Stimulated activated effector memory CD8-positive, alpha-beta T cell treated with anti-CD3 and anti-CD28 coated beads, Interleukin-12 subunit alpha, Interleukin-12 subunit beta, amount 100 ng/mL, for 72 hours (primary cell): ENCODE results near the gene GPATCH4.
"Not testable (repeated sequence)": the region's sequence is repeated elsewhere in the genome, so short reads cannot be mapped to it uniquely, and the experiment has no call there.

Experiments used
- ATAC-seq: fragments of 150-1000 bp; cut with Tn5 transposase; 2 replicates; pipeline ENCODE4 v1.10.0; 2021
- DNase-seq, 2 donors: peaks; one replicate each; pipeline ENCODE4 v3.0.0; 2021 to 2022; ENCODE audit warnings: low spot score in 2 of 2
- H3K27ac Mint-ChIP-seq: one replicate; pipeline ENCODE4 v1.8.0; 2022; ENCODE audit warnings: mild to moderate bottlenecking, mixed read lengths
- H3K36me3 Mint-ChIP-seq: one replicate; pipeline ENCODE4 v1.8.0; 2022; ENCODE audit warnings: mild to moderate bottlenecking, mixed read lengths
- H3K4me1 Mint-ChIP-seq: one replicate; pipeline ENCODE4 v1.8.0; 2022; ENCODE audit warnings: mixed read lengths
- H3K4me3 Mint-ChIP-seq: one replicate; pipeline ENCODE4 v1.8.0; 2022; ENCODE audit warnings: mild to moderate bottlenecking, mixed read lengths
- H3K9me3 Mint-ChIP-seq: one replicate; pipeline ENCODE4 v1.8.0; 2022; ENCODE audit warnings: mixed read lengths

The GPATCH4 gene

DNA sequence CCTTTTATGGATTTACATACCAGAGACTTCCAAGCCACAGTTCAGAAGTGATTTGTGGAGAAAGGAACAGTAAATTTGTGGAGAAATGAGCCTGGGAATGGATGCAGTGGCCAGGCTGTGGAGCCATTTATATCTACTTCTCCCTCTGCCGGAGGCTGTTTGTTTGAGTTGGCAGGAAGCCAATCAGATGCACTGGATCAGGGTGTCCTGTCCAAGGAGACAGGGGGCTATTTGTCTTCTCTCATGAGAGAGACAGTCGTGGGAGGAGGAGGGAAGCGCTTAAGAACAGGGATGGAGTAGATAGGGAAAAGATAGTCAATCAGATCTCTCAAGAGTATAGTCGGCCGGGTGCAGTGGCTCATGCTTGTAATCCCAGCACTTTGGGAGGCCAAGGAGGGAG lies 15.2 kb upstream of the GPATCH4 start:
- Mint-ChIP-seq H3K27ac (no peak overlapping the region), H3K9me3 (no peaks in the 10 kb centered on the region), H3K4me1 (no peaks in the 10 kb centered on the region), H3K36me3 (no peaks in the 10 kb centered on the region), H3K4me3 (no peak overlapping the region)
- ATAC-seq (no peak), DNase-seq (no peak)

DNA sequence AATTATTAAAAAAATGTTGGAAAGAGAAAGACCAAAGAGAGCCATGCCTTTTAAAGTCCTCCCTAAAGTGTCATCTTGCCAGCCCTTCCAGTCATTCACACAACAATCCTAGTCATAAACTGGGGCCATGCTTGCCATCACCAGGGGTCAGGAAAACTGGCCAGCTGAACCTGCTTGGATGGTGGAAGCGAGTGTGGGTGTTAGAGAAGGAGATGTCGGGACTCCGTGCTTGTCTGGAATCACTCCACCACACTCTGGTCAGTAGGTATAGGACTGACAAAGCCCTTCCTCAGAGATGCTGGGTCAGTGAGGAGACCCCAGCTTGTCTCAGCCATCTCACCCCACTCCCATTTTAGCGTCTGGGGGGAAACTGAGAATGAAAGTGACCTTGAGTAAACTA lies 14.7 kb upstream of the GPATCH4 start:
- H3K36me3 Mint-ChIP-seq: no peaks in the 10 kb centered on the region
- ATAC-seq: no peak
- DNase-seq: no peak
- H3K4me1 Mint-ChIP-seq: no peaks in the 10 kb centered on the region
- H3K4me3 Mint-ChIP-seq: no peak overlapping the region
- H3K27ac Mint-ChIP-seq: no peak overlapping the region
- H3K9me3 Mint-ChIP-seq: no peaks in the 10 kb centered on the region

DNA sequence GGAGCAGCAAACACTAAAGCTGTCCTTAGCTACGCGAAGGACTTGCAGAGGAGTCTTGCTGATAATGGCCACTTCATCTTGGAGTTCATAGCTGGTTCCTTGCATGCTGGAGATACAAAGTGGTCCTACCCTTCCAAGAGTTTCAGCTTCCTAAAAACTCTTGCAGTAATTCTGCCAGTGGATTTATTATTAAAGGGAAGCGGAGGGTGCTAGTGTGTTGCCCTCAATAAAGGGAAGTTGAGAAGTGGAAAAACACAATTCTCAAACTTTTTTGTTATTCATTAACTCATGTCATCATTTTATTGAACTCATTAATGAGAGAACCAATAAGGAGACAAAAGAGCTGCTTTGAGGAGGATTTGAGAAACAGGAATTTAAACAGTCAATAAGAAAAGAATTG lies 11.4 kb upstream of the GPATCH4 start:
- Mint-ChIP-seq H3K4me3 (no peak overlapping the region), H3K27ac (no peak overlapping the region), H3K36me3 (no peaks in the 10 kb centered on the region), H3K4me1 (peaks cover 8% of the 10 kb centered on the region), H3K9me3 (no peaks in the 10 kb centered on the region)
- ATAC-seq: no peak
- DNase-seq: no peak

DNA sequence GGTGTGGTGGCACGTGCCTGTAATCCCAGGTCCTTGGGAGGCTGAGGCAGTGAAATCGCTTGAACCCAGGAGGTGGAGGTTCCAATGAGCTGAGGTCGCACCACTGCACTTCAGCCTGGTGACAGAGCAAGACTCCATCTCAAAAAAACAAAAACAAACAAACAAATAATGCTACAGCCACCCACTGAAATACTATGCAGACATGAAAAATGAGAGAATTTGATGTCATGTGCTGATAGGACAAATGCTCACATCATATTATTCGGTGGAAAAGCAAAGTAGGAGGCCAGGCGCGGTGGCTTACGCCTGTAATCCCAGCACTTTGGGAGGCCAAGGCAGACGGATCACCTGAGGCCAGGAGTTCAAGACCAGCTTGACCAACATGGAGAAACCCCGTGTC lies 8.8 kb upstream of the GPATCH4 start:
- not testable (repeated sequence) for H3K9me3 Mint-ChIP-seq, ATAC-seq, DNase-seq, H3K4me3 Mint-ChIP-seq, H3K27ac Mint-ChIP-seq, H3K4me1 Mint-ChIP-seq, H3K36me3 Mint-ChIP-seq

DNA sequence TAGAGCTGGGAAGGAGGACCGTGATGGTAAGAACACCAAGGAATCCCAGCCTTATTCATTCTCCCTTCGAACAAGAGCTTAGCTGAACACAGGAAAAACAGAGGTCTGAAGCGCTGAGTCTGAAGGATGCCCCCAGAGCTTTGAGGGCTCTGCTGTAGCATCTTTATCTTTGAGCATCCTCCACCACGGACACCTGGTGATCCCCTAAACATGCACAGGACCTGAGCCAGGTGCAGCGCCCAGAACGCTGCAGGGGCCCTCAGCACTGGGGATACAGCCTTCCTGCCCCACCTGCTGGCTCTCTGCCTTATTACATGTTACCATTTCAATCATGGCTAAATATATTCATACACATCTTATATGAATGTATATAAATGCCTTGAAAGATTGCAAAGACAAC lies 7.7 kb upstream of the GPATCH4 start:
- Mint-ChIP-seq H3K27ac (no peak overlapping the region), H3K36me3 (no peaks in the 10 kb centered on the region), H3K9me3 (no peaks in the 10 kb centered on the region), H3K4me1 (peaks cover 8% of the 10 kb centered on the region), H3K4me3 (no peak overlapping the region)
- ATAC-seq (peak; percentile 85), DNase-seq (peak in 1 of 2 donors; percentile 74)

- DNase-seq: peak in 1 of 2 donors; percentile 76
- H3K36me3 Mint-ChIP-seq: no peaks in the 10 kb centered on the region
- no peak overlapping the region for H3K27ac Mint-ChIP-seq
- H3K9me3 Mint-ChIP-seq: no peaks in the 10 kb centered on the region
- no peak overlapping the region for H3K4me3 Mint-ChIP-seq
- peak; percentile 98 for ATAC-seq
- H3K4me1 Mint-ChIP-seq: peaks cover 8% of the 10 kb centered on the region
Measured at GRCh38 chr1:156608036-156608674, 6.9 kb upstream of the GPATCH4 start.

GRCh38 chr1:156607344-156607743 lies 6.1 kb upstream of the GPATCH4 start:
- not testable (repeated sequence) for DNase-seq, H3K9me3 Mint-ChIP-seq, ATAC-seq, H3K4me3 Mint-ChIP-seq, H3K27ac Mint-ChIP-seq, H3K36me3 Mint-ChIP-seq
- H3K4me1 Mint-ChIP-seq: peaks cover 10% of the 10 kb centered on the region

GRCh38 chr1:156602557-156602993 lies 1.3 kb upstream of the GPATCH4 start:
- peaks cover 41% of the 10 kb centered on the region for H3K36me3 Mint-ChIP-seq
- DNase-seq: no peak
- peaks cover 33% of the 10 kb centered on the region for H3K4me1 Mint-ChIP-seq
- no peak for ATAC-seq
- peak overlapping the region; percentile 98 for H3K27ac Mint-ChIP-seq
- H3K9me3 Mint-ChIP-seq: no peaks in the 10 kb centered on the region
- H3K4me3 Mint-ChIP-seq: peak overlapping the region; percentile 95

- Mint-ChIP-seq H3K4me3 (peak overlapping the region; percentile 95), H3K9me3 (no peaks in the 10 kb centered on the region), H3K4me1 (peaks cover 35% of the 10 kb centered on the region), H3K36me3 (peaks cover 48% of the 10 kb centered on the region), H3K27ac (peak overlapping the region; percentile 98)
- DNase-seq (no peak), ATAC-seq (peak; percentile 15)
Measured at GRCh38 chr1:156601892-156602291, 613 bp upstream of the GPATCH4 start.

DNA sequence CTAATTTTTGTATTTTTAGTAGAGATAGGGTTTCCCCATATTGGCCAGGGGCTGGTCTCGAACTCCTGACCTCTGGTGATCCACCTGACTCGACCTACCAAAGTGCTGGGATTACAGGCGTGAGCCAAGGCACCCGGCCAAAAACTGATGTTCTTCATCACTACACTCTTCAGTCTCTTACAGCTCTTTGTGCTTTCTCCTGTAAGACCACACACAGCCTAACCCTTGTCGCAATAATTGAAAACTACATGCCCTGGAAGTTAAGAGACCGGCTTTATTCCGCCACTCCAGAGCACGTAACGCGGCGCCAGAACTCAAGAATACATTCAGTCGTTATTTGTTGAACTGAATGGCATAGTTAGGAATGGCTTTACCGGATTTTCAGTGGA lies 552 bp downstream of the GPATCH4 start:
- Mint-ChIP-seq H3K36me3 (peaks cover 60% of the 10 kb centered on the region), H3K9me3 (no peaks in the 10 kb centered on the region), H3K4me3 (peak overlapping the region; percentile 95), H3K27ac (peak overlapping the region; percentile 98), H3K4me1 (peaks cover 40% of the 10 kb centered on the region)
- DNase-seq (no peak), ATAC-seq (peak; percentile 4)

GRCh38 chr1:156599811-156600210 lies 1.5 kb downstream of the GPATCH4 start:
- no peaks in the 10 kb centered on the region for H3K9me3 Mint-ChIP-seq
- DNase-seq (no peak), ATAC-seq (peak; percentile 72)
- H3K4me1 Mint-ChIP-seq: peaks cover 49% of the 10 kb centered on the region
- no peak overlapping the region for H3K27ac Mint-ChIP-seq
- H3K36me3 Mint-ChIP-seq: peaks cover 69% of the 10 kb centered on the region
- H3K4me3 Mint-ChIP-seq: peak overlapping the region; percentile 95

DNA sequence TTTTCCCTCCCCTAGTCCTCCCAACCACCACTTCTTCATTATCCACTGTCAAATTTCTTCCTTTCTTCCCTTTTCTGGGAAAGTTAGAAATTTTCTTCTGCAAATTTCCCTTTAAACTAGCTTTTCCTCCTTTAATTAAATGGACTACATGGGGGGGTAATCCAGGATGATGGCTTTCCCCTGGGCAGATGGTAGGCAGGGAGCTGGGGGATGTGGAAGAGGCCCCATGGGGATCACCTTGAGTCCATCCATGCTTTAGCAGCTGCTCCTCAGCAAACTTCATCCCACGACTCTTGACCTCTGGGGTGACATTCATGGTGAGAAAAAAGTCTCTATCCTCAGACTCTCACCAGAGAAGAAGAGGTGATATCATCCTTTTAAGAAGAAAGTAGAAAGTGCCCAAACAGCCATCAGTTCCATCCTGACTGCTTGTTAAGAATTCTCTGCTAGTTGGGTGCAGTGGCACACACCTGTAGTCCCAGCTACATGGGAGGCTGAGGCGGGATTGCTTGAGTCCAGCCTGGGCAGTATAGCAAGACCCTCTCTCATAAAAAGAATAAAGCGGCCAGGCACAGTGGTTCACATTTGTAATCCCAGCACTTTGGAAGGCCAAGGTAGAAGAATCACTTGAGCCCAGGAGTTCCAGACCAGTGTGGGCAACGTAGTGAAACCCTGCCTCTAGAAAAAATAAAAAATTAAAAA lies 2.4 kb downstream of the GPATCH4 start:
- Mint-ChIP-seq H3K4me1 (peaks cover 51% of the 10 kb centered on the region), H3K9me3 (no peaks in the 10 kb centered on the region), H3K4me3 (no peak overlapping the region), H3K36me3 (peaks cover 78% of the 10 kb centered on the region), H3K27ac (peak overlapping the region; percentile 81)
- no peak for ATAC-seq
- DNase-seq: no peak

- H3K36me3 Mint-ChIP-seq: peaks cover 80% of the 10 kb centered on the region
- DNase-seq (no peak), ATAC-seq (no peak)
- H3K9me3 Mint-ChIP-seq: no peaks in the 10 kb centered on the region
- no peak overlapping the region for H3K4me3 Mint-ChIP-seq
- H3K27ac Mint-ChIP-seq: peak overlapping the region; percentile 81
- H3K4me1 Mint-ChIP-seq: peaks cover 51% of the 10 kb centered on the region
Measured at GRCh38 chr1:156598125-156598524, 3.2 kb downstream of the GPATCH4 start.

GRCh38 chr1:156596426-156596825 lies 4.9 kb downstream of the GPATCH4 start:
- H3K9me3 Mint-ChIP-seq: no peaks in the 10 kb centered on the region
- DNase-seq: no peak
- peak overlapping the region; percentile 51 for H3K27ac Mint-ChIP-seq
- no peak for ATAC-seq
- H3K4me3 Mint-ChIP-seq: no peak overlapping the region
- peaks cover 85% of the 10 kb centered on the region for H3K36me3 Mint-ChIP-seq
- peaks cover 47% of the 10 kb centered on the region for H3K4me1 Mint-ChIP-seq

DNA sequence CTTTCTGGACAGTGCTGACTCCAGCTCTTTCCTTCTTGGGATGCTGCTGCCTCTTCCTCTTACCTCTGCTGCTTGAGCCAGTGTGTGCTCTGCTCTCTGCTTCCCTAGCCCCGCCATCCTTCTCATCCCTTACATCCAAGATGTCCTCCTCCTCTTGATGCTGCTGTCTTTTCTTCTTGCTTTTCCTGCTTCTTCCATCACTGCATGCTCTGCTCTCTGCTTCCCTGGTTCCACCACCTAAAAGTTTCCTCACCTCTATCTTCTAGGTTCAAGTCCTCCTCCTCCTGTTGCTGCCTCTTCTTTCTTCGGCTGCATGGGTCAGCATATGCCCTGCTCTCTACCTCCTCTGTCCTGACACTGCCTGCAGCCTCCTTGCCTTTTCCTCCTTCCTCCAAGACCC lies 6.3 kb downstream of the GPATCH4 start:
- peaks cover 42% of the 10 kb centered on the region for H3K4me1 Mint-ChIP-seq
- peak overlapping the region; percentile 51 for H3K27ac Mint-ChIP-seq
- peaks cover 71% of the 10 kb centered on the region for H3K36me3 Mint-ChIP-seq
- ATAC-seq (no peak), DNase-seq (no peak)
- H3K4me3 Mint-ChIP-seq: no peak overlapping the region
- no peaks in the 10 kb centered on the region for H3K9me3 Mint-ChIP-seq

DNA sequence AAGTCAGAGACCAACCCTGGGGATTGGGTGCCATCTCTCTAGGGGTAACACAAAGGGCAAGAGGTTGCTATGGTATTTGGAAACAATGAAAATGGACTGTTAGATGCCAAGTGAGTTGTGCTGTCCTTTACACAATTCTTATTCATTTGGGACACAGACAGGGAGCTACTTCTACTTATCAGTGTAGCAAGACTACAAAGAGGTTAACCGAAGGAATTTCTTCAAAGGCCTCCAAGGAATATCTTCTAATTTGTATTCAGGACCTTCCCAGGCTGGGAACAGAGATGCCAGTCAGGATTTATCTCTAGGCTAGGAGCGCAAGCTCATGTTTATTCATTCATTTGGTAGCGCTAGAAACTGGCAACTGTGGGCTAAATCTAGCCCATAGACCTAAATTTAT lies 7.1 kb downstream of the GPATCH4 start:
- H3K4me1 Mint-ChIP-seq: peaks cover 42% of the 10 kb centered on the region
- no peak for DNase-seq
- H3K27ac Mint-ChIP-seq: no peak overlapping the region
- no peak for ATAC-seq
- H3K4me3 Mint-ChIP-seq: no peak overlapping the region
- peaks cover 62% of the 10 kb centered on the region for H3K36me3 Mint-ChIP-seq
- H3K9me3 Mint-ChIP-seq: no peaks in the 10 kb centered on the region
